HG02884 (cell line): ENCODE results near the gene POU2AF1.
"Not testable (repeated sequence)": the region's sequence is repeated elsewhere in the genome, so short reads cannot be mapped to it uniquely, and the experiment has no call there.

Experiments used
- ATAC-seq: cut with Tn5 transposase; IDR thresholded peaks from one replicate; pipeline ENCODE4 v1.9.1; 2021; ENCODE audit warnings: mild to moderate bottlenecking, moderate library complexity; ENCODE audit not compliant: unreplicated experiment

Gene POU2AF1

DNA sequence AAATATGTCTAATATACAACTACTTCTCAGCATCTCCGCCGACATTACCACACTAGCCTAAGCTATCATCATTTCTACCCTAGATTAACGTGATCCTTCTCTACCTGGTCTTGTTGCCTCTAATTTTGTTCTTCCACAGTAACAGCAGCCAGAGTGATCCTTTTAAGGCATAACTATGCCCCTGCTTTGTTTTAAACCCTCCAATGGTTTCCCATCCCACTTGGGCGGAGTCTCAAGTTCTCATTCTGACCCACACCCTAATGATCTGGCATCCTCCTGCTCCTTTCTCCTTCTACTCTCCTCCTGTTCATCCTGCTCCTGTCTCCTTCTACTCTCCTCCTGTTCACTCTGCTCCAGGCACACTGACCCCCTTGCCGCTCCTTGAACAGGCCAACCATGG lies 31.9 kb upstream of the POU2AF1 start:
- no peak for ATAC-seq

- peak; percentile 62 for ATAC-seq
Measured at GRCh38 chr11:111409915-111410314, 30.8 kb upstream of the POU2AF1 start.

GRCh38 chr11:111408789-111409727 lies 30.0 kb upstream of the POU2AF1 start:
- ATAC-seq: peak; percentile 36

DNA sequence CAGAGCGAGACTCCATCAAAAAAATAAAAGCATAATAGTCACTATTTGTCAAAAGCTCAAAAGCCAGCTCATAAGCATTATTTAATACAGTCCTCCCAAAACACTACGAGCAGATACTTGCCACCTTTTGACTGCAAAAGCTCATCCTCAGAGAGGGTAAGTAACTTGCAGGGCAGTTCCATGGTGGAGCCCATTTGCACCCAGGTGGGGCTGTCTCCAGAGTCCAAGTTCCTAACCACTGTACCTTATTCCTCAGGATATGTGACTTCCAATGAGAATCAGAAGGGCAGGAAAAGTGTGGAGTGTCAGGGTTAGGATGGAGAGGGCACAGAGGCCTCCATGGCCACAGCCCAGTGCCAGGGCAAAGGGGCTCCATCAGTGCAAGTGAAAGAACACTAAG lies 28.6 kb upstream of the POU2AF1 start:
- ATAC-seq: no peak

- no peak for ATAC-seq
Measured at GRCh38 chr11:111406589-111406988, 27.5 kb upstream of the POU2AF1 start.

DNA sequence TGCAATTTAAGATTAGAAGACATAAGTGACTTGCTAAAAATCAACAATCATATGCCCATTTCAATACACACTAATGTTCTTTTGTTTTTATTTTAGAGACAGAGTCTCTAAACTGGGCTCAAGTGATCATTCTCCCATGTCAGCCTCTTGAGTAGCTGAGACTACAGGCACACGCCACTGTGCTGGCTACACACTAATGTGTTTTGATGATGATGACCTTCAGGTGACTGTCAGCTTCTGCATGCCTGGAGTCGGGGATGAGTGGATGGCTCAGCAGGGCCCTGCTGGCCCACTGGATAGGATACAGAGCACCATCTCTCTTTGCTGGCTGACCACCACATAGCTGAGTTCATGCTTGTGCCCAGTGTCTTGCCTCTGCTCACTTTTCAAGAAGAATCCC lies 27.0 kb upstream of the POU2AF1 start:
- ATAC-seq: no peak

DNA sequence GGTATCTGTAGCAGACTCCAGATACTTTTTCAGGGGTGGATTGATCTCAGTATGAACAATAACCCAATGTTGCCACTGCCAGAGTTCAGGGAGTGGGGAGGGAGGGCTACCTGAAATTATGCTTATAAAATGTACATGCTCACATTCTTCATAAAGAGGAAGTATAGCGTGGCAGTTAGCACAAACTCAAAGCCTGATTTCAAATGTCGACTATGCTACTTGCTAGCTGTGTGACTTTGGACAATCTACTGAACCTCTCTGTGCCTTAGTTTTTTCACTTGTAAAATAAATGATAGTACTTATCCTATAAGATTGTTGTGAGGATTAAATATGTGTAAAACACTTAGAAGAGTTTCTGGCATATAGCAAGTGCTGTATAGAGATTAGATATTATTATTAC lies 26.5 kb upstream of the POU2AF1 start:
- no peak for ATAC-seq

GRCh38 chr11:111403051-111403726 lies 24.1 kb upstream of the POU2AF1 start:
- ATAC-seq: no peak

- no peak for ATAC-seq
Measured at GRCh38 chr11:111402411-111402810, 23.3 kb upstream of the POU2AF1 start.

- not testable (repeated sequence) for ATAC-seq
Measured at GRCh38 chr11:111401957-111402356, 22.9 kb upstream of the POU2AF1 start.

- no peak for ATAC-seq
Measured at GRCh38 chr11:111400595-111400994, 21.5 kb upstream of the POU2AF1 start.

GRCh38 chr11:111399187-111400031 lies 20.3 kb upstream of the POU2AF1 start:
- peak; percentile 35 for ATAC-seq

GRCh38 chr11:111397034-111397433 lies 18.0 kb upstream of the POU2AF1 start:
- ATAC-seq: no peak

GRCh38 chr11:111395749-111396148 lies 16.7 kb upstream of the POU2AF1 start:
- no peak for ATAC-seq

- no peak for ATAC-seq
Measured at GRCh38 chr11:111395081-111395480, 16.0 kb upstream of the POU2AF1 start.

GRCh38 chr11:111394147-111394546 lies 15.1 kb upstream of the POU2AF1 start:
- ATAC-seq: not testable (repeated sequence)

DNA sequence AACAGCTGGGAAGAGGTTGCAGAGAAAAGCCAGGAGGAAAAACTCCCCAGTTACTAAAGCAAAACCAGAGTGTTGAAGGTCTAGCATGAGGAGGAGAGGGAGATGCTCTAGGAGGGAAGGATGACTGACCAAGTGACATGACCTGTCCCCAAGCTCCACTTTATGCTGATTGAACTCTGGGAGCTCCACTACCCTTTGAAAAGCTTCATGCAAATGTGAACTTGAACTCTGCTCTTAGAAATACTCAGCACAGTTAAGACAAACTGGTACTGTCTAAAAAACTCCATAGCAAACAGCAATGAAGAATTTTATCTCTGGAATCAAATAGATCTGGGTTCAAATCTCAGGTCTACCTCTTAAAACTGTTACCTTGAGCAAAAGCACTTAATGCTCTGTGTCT lies 14.5 kb upstream of the POU2AF1 start:
- no peak for ATAC-seq

DNA sequence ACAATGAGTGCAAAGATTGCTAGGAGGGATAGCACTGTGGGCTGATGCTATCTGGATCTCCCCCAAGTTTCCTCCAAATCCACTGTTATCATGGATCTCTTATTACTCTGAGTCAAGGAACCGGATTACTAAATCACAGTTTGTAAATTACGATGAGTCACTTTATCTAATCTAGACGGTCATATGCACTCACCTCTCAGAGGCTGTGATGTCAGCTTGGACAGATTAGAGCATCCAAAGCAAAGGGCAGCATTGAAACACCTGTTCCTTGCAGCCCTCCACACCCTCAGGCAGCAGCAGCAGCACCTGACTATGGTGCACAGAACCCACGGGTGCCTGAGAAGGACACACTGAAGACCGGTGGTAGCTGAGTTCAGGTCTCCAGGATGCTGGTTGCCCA lies 14.0 kb upstream of the POU2AF1 start:
- ATAC-seq: no peak

DNA sequence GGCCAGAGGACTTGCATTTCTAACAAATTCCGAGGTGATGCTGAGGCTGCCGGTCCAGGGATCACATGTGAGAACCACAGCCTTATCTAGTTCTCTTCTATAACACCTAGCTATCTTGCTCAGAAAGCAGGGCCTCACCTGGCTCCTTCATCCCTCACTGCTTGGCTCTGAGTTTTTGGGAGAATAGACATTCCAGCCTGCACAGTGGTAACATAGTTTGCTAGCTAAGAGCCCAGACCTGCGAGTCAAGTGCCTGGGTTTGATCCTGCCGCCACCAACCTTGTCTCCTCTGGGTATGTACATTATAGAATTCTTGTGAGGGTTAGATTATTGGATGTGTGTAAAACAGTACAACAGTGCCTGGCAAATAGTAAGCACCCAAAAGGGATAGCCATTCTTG lies 13.5 kb upstream of the POU2AF1 start:
- ATAC-seq: no peak

DNA sequence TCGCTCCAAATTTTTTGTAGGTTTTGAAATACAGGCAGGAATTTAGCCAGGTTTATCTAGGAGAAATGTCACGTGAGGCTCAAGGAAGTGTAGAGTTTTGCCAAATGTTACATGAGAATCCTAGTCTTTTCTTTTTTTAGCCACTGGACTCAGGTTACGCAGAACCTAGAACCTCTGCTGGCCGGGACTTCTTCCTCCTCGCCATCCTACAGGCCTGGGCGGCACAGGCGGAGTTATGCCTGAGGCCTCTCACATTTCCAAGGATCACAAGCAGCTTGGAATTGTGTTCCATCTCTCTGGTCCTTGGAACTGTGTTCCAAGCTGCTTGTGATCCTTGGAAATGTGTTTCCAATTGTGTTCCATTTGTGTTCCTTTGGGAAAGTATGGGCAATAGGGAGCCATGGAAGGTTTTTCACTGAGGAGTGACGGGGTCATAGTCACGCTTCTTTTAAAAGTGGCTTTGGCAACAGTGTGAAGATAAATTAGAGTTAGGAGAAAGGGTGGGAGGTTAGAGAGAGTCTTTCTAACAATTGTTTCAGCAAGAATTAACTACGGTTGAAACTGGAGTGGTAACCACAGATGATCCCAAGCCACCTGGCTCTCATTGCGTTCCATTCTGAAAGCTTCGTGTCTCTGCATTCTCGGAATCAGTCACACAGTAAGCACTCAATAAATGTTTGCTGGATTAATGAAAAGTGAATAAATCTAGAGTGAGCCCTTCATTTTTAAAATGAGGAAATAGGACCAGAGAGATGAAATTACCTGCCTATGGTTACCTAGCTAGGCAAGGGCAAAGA lies 12.5 kb upstream of the POU2AF1 start:
- no peak for ATAC-seq
